CD4-positive, alpha-beta T cell (primary cell): ENCODE results near the gene FBN3. TPM values are rescaled to one million over a fixed set of nuclear protein-coding genes. Genes with fewer than 3 reads are reported as not detected.
"Not testable (repeated sequence)": the region's sequence is repeated elsewhere in the genome, so short reads cannot be mapped to it uniquely, and the experiment has no call there.

Source experiments
- ATAC-seq: fragments of 200-7000 bp; cut with Tn5 transposase; one replicate; pipeline ENCODE4 v1.10.0; 2022; ENCODE audit warnings: mild to moderate bottlenecking; ENCODE audit not compliant: poor library complexity
- CTCF ChIA-PET: fragments of 350-600 bp; sonication (Branson Sonifier 250); formaldehyde crosslinking; loops from one replicate; lab custom pipeline; 2021; ENCODE audit warnings: antibody characterized with exemption, inconsistent platforms; lab: Charles Lee
- POLR2A ChIA-PET: fragments of 350-600 bp; sonication (Branson Sonifier 250); formaldehyde crosslinking; loops from one replicate; lab custom pipeline; 2021; ENCODE audit warnings: antibody characterized with exemption, inconsistent platforms; lab: Charles Lee
- DNase-seq, 14 experiments: peaks; one replicate each; pipeline ENCODE4 v3.0.0-alpha.2; 2013 to 2020; ENCODE audit warnings: mixed read lengths in 2 of 14
- H3K27ac ChIP-seq, 2 donors: one replicate each; pipeline versions ENCODE4 v1.5.1 to v1.7.0; 2013; ENCODE audit warnings: low read length in 2 of 2, low read depth in 1 of 2, mild to moderate bottlenecking in 1 of 2
- H3K27me3 ChIP-seq, 2 experiments: 1 replicate in 1 of 2; 2 replicates in 1 of 2; pipeline versions ENCODE4 v1.6.1 to v1.7.0; 2013; ENCODE audit warnings: low read length in 2 of 2, control low read depth in 1 of 2, mild to moderate bottlenecking in 1 of 2, moderate library complexity in 1 of 2; ENCODE audit not compliant: insufficient read depth in 2 of 2, control insufficient read depth in 1 of 2
- H3K36me3 ChIP-seq: one replicate; pipeline ENCODE4 v1.6.1; 2013; ENCODE audit warnings: low read length, control low read depth; ENCODE audit not compliant: insufficient read depth
- H3K4me1 ChIP-seq: one replicate; pipeline ENCODE4 v1.6.1; 2013; ENCODE audit warnings: low read length, control low read depth; ENCODE audit not compliant: insufficient read depth
- H3K4me3 ChIP-seq: one replicate; pipeline ENCODE4 v1.5.1; 2013; ENCODE audit warnings: mild to moderate bottlenecking, low read length, moderate library complexity
- H3K9me3 ChIP-seq, 2 experiments: 1 replicate in 1 of 2; 2 replicates in 1 of 2; pipeline versions ENCODE4 v1.6.1 to v1.7.0; 2013; ENCODE audit warnings: low read length in 2 of 2, mild to moderate bottlenecking in 2 of 2, control low read depth in 1 of 2, moderate library complexity in 1 of 2; ENCODE audit not compliant: control insufficient read depth in 1 of 2, insufficient read depth in 1 of 2
- H3K27ac Mint-ChIP-seq: one replicate; pipeline ENCODE4 v1.8.0; 2020; ENCODE audit warnings: mixed read lengths
- H3K27me3 Mint-ChIP-seq: one replicate; pipeline ENCODE4 v1.8.0; 2021; ENCODE audit warnings: mixed read lengths
- H3K36me3 Mint-ChIP-seq: one replicate; pipeline ENCODE4 v1.8.0; 2021; ENCODE audit warnings: low read depth, mixed read lengths
- H3K4me1 Mint-ChIP-seq: one replicate; pipeline ENCODE4 v1.8.0; 2021; ENCODE audit warnings: low read depth, mixed read lengths
- H3K4me3 Mint-ChIP-seq: one replicate; pipeline ENCODE4 v1.8.0; 2020; ENCODE audit warnings: mild to moderate bottlenecking, mixed read lengths
- H3K9me3 Mint-ChIP-seq: one replicate; pipeline ENCODE4 v1.8.0; 2020; ENCODE audit warnings: mixed read lengths
- intact Hi-C, 2 experiments: fragments of 100-400 bp; cut with DNase I in 1 of 2; cut with micrococcal nuclease in 1 of 2; formaldehyde crosslinking; loops; one replicate each; pipeline versions ENCODE4 v1.15.1 to v1.9.0; 2023 to 2025; cut with DNase I, micrococcal nuclease
- total RNA-seq, 174 experiments: library from RNA in 2 of 174; stranded (reverse) in 2 of 174; gene quantifications; one replicate each; pipeline ENCODE4 v1.2.3 and lab custom pipeline; 2021 to 2026
- TF ChIP-seq, protein P1 (sequence below): fragments of 200-600 bp; IDR thresholded peaks from one replicate; pipeline ENCODE4 v1.8.0; 2022; ENCODE audit warnings: antibody characterized with exemption, mild to moderate bottlenecking

The FBN3 gene
- total RNA-seq, 2 experiments from 2014 or later, result not detected

DNA sequence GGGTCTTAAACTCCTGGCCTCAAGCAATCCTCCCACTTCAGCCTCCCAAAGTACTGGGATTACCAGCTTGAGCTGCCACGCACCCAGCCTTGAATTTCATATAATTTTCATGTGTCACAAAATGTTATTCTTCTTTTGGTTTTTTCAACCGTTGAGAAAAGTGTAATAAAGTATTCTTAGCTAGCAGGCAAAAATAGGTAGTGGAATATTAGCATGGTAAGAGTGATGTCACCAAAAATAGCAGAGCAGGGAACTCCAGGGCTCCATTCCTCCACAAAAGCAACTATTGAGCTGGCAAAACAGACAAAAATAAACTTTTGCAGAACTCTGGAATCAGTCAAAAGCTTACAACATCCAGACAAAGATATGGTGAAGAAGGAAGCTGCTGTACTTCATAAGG, 43.9 kb downstream of the FBN3 start:
- Histone ChIP-seq H3K36me3 (no peaks in the 10 kb centered on the region), H3K4me3 (no peak overlapping the region), H3K9me3 (peaks cover 0 to 34% of the 10 kb centered on the region in 2 experiments), H3K27ac (no peak overlapping the region), H3K27me3 (peaks cover 20 to 23% of the 10 kb centered on the region in 2 experiments), H3K4me1 (no peaks in the 10 kb centered on the region)
- H3K9me3 Mint-ChIP-seq, result no peaks in the 10 kb centered on the region
- no peak overlapping the region for H3K27ac Mint-ChIP-seq
- ATAC-seq (no peak), DNase-seq (no peak)
- intact Hi-C loops, result no loop called here
- POLR2A ChIA-PET, result no interaction called here
- H3K4me3 Mint-ChIP-seq, result no peak overlapping the region
- CTCF ChIA-PET, result no interaction called here
- H3K4me1 Mint-ChIP-seq, result no peaks in the 10 kb centered on the region
- H3K27me3 Mint-ChIP-seq, result peaks cover 23% of the 10 kb centered on the region
- no peaks in the 10 kb centered on the region for H3K36me3 Mint-ChIP-seq
- TF ChIP-seq, protein P1, sequence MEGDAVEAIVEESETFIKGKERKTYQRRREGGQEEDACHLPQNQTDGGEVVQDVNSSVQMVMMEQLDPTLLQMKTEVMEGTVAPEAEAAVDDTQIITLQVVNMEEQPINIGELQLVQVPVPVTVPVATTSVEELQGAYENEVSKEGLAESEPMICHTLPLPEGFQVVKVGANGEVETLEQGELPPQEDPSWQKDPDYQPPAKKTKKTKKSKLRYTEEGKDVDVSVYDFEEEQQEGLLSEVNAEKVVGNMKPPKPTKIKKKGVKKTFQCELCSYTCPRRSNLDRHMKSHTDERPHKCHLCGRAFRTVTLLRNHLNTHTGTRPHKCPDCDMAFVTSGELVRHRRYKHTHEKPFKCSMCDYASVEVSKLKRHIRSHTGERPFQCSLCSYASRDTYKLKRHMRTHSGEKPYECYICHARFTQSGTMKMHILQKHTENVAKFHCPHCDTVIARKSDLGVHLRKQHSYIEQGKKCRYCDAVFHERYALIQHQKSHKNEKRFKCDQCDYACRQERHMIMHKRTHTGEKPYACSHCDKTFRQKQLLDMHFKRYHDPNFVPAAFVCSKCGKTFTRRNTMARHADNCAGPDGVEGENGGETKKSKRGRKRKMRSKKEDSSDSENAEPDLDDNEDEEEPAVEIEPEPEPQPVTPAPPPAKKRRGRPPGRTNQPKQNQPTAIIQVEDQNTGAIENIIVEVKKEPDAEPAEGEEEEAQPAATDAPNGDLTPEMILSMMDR, result no peak

DNA sequence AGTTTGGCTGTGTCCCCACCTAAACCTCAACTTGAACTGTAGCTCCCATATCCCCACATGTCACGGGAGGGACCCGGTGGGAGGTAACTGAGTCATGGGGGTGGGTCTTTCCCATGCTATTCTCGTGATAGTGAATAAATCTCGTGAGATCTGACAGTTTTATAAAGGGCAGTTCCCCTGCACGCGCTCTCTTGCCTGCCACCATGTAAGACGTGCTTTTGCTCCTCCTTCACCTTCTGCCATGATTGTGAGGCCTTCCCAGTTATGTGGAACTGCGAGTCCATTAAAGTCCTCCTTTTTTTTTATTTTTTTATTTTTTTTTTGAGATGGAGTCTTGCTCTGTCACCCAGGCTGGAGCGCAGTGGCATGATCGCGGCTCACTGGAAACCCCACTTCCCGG, 47.5 kb downstream of the FBN3 start:
- H3K27ac ChIP-seq, H3K27me3 ChIP-seq, H3K4me3 Mint-ChIP-seq, CTCF ChIA-PET, POLR2A ChIA-PET, H3K36me3 ChIP-seq, H3K9me3 Mint-ChIP-seq, DNase-seq, intact Hi-C loops, H3K36me3 Mint-ChIP-seq, H3K4me3 ChIP-seq, H3K4me1 Mint-ChIP-seq, ATAC-seq, H3K4me1 ChIP-seq, H3K27ac Mint-ChIP-seq: not testable (repeated sequence)
- peaks cover 10 to 16% of the 10 kb centered on the region in 2 experiments for H3K9me3 ChIP-seq
- peaks cover 15% of the 10 kb centered on the region for H3K27me3 Mint-ChIP-seq

DNA sequence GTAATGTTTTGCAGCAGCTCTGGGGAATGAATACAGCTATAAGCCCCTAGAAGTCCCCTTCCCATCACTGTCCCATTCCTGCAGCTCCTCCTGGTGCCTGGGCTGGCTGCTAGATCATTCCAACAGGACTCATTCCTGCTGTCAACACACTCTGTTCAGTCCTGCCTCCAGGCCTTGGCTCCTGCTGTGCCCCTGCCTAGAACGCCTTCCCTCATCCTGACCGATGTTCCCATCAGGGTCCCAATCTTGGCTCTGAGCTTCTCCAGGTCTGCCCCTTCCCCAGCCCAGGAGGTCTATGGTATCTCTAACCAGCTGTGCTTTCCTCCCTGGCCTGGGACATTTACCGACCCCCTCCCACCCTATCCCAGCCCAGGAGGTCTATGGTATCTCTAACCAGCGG, 48.1 kb downstream of the FBN3 start:
- H3K4me1 ChIP-seq, result no peaks in the 10 kb centered on the region
- H3K4me3 ChIP-seq, result no peak overlapping the region
- peaks cover 15% of the 10 kb centered on the region for H3K27me3 Mint-ChIP-seq
- peaks cover 16 to 20% of the 10 kb centered on the region in 2 experiments for H3K9me3 ChIP-seq
- CTCF ChIA-PET, result no interaction called here
- no peaks in the 10 kb centered on the region for H3K36me3 Mint-ChIP-seq
- no peak overlapping the region for H3K4me3 Mint-ChIP-seq
- DNase-seq, result no peak
- TF ChIP-seq, protein P1, result no peak
- H3K4me1 Mint-ChIP-seq, result no peaks in the 10 kb centered on the region
- H3K27ac ChIP-seq, result no peak overlapping the region
- ATAC-seq, result no peak
- intact Hi-C loops, result no loop called here
- no peaks in the 10 kb centered on the region for H3K36me3 ChIP-seq
- POLR2A ChIA-PET, result no interaction called here
- no peak overlapping the region for H3K27ac Mint-ChIP-seq
- H3K9me3 Mint-ChIP-seq, result peaks cover 5% of the 10 kb centered on the region
- H3K27me3 ChIP-seq, result peaks cover 0 to 4% of the 10 kb centered on the region in 2 experiments
